Neural cell (in vitro differentiated cells): ENCODE data around the gene NAALAD2.
A peak's percentile ranks its signal among the peaks of the same experiment; 100 is the strongest.

Experiments used
- EP300 ChIP-seq: fragments of 450-650 bp; conservative IDR thresholded peaks from 2 replicates; pipeline ENCODE4 v1.6.1; 2014; ENCODE audit warnings: antibody characterized with exemption, mild to moderate bottlenecking, moderate library complexity; ENCODE audit not compliant: poor library complexity, severe bottlenecking
- POLR2AphosphoS5 ChIP-seq: IDR thresholded peaks from 2 replicates; pipeline ENCODE4 v1.6.1; 2012
- TF ChIP-seq, protein P1 (sequence below): fragments of 450-650 bp; IDR thresholded peaks from 2 replicates; pipeline ENCODE4 v1.5.1; 2014; ENCODE audit warnings: antibody characterized with exemption, mild to moderate bottlenecking, moderate library complexity; ENCODE audit not compliant: poor library complexity, severe bottlenecking

DNA sequence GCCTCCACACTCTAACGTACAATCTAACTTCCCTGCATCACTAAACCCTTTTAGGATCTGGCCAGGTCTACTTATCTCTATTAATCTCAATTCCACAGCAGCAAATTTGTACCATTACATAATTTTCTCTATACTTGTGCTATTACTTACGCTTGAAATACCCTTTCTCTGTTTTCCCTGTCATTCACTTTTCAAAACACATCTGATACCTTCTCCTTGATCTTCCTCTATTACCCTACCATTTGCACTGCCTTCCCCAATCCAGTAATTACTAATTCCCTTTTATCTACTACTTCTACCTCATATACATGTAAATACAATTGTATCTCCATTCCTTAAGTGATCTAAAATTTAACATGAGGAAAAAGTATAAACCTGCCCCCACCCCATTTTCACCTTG lies 74.4 kb downstream of the NAALAD2 start:
- TF ChIP-seq EP300 (peak; percentile 81), POLR2AphosphoS5 (peak; percentile 61)
- TF ChIP-seq, protein P1, sequence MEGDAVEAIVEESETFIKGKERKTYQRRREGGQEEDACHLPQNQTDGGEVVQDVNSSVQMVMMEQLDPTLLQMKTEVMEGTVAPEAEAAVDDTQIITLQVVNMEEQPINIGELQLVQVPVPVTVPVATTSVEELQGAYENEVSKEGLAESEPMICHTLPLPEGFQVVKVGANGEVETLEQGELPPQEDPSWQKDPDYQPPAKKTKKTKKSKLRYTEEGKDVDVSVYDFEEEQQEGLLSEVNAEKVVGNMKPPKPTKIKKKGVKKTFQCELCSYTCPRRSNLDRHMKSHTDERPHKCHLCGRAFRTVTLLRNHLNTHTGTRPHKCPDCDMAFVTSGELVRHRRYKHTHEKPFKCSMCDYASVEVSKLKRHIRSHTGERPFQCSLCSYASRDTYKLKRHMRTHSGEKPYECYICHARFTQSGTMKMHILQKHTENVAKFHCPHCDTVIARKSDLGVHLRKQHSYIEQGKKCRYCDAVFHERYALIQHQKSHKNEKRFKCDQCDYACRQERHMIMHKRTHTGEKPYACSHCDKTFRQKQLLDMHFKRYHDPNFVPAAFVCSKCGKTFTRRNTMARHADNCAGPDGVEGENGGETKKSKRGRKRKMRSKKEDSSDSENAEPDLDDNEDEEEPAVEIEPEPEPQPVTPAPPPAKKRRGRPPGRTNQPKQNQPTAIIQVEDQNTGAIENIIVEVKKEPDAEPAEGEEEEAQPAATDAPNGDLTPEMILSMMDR, result no peak
